ENCODE data around the gene ANO4. TPM values are rescaled to one million over a fixed set of nuclear protein-coding genes. Genes with fewer than 3 reads are reported as not detected.

Gene ANO4
- total RNA-seq = 0.24 TPM
- long read RNA-seq = 0 reads

- ATAC-seq (no peak), DNase-seq (ENCODE audit: missing footprints) (no peak)
- intact Hi-C loops (cut with DNase I) = no loop called here
Observed at GRCh38 chr12:100794441-100795173, at the start of gene ANO4. Gene ANO4 (plus strand): TSS chr12:100794776. CDS start chr12:100901786, 107,010 bp downstream.

- intact Hi-C loops (cut with DNase I) = no loop called here
- ATAC-seq (no peak), DNase-seq (ENCODE audit: missing footprints) (no peak)
Observed at GRCh38 chr12:100745378-100746071, 49.1 kb upstream of the ANO4 start.

GRCh38 chr12:100752841-100753240 lies 41.7 kb upstream of the ANO4 start:
- intact Hi-C loops (cut with DNase I) = no loop called here
- ATAC-seq = no peak
- no peak for DNase-seq (ENCODE audit: missing footprints)

- DNase-seq (ENCODE audit: missing footprints) (no peak), ATAC-seq (no peak)
- intact Hi-C loops (cut with DNase I) = no loop called here
Observed at GRCh38 chr12:100753837-100754236, 40.7 kb upstream of the ANO4 start.

- ATAC-seq (no peak), DNase-seq (ENCODE audit: missing footprints) (no peak)
- intact Hi-C loops (cut with DNase I) = no loop called here
Observed at GRCh38 chr12:100755186-100755585, 39.4 kb upstream of the ANO4 start.

DNA sequence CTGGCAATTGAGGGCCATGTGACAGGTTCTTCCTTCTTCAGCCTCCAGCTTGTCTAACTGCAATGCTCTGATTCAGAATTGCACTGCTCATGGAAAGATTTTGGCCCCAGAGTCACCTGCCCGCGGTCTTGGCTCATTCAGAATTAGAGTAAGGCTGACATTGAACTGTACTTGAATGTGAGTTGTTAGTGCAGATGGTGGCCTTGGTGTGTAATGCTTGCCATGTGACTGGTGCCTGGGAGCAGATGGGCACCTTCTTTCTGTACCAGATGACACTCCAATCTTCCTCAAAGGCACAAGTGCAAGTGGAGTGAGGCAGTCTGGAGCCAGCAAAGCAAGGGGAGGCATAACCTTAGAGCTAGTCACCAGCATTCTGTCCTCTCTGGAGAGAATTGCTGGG lies 36.5 kb upstream of the ANO4 start:
- DNase-seq (ENCODE audit: missing footprints) = no peak
- intact Hi-C loops (cut with DNase I) = no loop called here
- no peak for ATAC-seq

- no peak for ATAC-seq
- no peak for DNase-seq (ENCODE audit: missing footprints)
- intact Hi-C loops (cut with DNase I) = no loop called here
Observed at GRCh38 chr12:100767371-100767770, 27.2 kb upstream of the ANO4 start.

- intact Hi-C loops (cut with DNase I) = no loop called here
- no peak for DNase-seq (ENCODE audit: missing footprints)
- ATAC-seq = no peak
Observed at GRCh38 chr12:100767950-100768349, 26.6 kb upstream of the ANO4 start.

- DNase-seq (ENCODE audit: missing footprints) (no peak), ATAC-seq (no peak)
- intact Hi-C loops (cut with DNase I) = no loop called here
Observed at GRCh38 chr12:100778967-100779590, 15.5 kb upstream of the ANO4 start.

GRCh38 chr12:100789146-100789545 lies 5.4 kb upstream of the ANO4 start:
- ATAC-seq = no peak
- no peak for DNase-seq (ENCODE audit: missing footprints)
- intact Hi-C loops (cut with DNase I) = no loop called here

- no peak for ATAC-seq
- intact Hi-C loops (cut with DNase I) = no loop called here
- DNase-seq (ENCODE audit: missing footprints) = no peak
Observed at GRCh38 chr12:100789975-100790374, 4.6 kb upstream of the ANO4 start.

- intact Hi-C loops (cut with DNase I) = no loop called here
- no peak for DNase-seq (ENCODE audit: missing footprints)
- no peak for ATAC-seq
Observed at GRCh38 chr12:100790552-100790951, 4.0 kb upstream of the ANO4 start.

- ATAC-seq (no peak), DNase-seq (ENCODE audit: missing footprints) (no peak)
- intact Hi-C loops (cut with DNase I) = no loop called here
Observed at GRCh38 chr12:100793182-100793581, 1.4 kb upstream of the ANO4 start.

- no peak for DNase-seq (ENCODE audit: missing footprints)
- intact Hi-C loops (cut with DNase I) = no loop called here
- no peak for ATAC-seq
Observed at GRCh38 chr12:100795174-100795799, 711 bp downstream of the ANO4 start.

- no peak for ATAC-seq
- intact Hi-C loops (cut with DNase I) = no loop called here
Observed at GRCh38 chr12:100795800-100796179, 1.2 kb downstream of the ANO4 start.

DNA sequence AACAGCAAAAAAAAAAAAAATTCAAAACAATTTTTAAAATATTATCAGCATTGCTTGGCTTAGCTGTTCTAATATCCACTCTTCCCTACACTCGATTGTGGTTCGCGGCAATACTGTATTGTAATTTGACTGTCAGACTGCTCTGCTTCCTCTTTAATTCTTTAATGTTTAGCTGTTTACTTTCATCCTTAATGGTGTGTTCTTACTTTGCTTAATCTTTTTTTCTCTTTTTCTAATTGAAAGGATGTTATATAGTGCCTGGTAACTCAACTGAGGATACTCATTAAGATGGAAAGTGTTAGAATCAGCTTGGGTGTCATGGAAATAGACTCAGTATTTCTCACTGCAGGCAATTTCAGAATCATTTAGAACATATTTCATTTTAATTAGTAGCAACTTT lies 2.0 kb downstream of the ANO4 start:
- intact Hi-C loops (cut with DNase I) = no loop called here
- DNase-seq (ENCODE audit: missing footprints) = no peak
- no peak for ATAC-seq

More at GRCh38 chr12:100795800-100796179, 1.2 kb downstream of the ANO4 start:
- no peak for DNase-seq (ENCODE audit: missing footprints)

GRCh38 chr12:100797246-100797645 lies 2.7 kb downstream of the ANO4 start:
- ATAC-seq = no peak

DNA sequence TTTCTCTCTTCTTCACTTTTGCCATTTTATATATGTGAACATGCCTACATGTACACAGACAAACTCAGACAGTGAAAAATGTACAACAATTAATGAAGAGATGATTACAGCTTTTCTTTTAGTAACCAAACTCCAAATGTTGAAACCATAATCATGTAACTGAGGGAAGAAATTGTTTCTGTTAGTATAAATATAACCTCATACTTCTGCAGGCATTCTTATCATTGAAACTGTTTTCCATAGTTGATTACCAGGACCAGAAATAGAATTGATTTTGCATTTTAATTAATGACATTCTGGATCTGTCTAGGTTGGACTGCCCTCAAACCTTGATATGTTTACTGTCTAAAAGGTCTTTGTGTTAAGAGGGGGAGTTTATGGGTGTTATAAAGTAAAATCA lies 3.2 kb downstream of the ANO4 start:
- no peak for DNase-seq (ENCODE audit: missing footprints)
- intact Hi-C loops (cut with DNase I) = no loop called here
- no peak for ATAC-seq

More at GRCh38 chr12:100797246-100797645, 2.7 kb downstream of the ANO4 start:
- intact Hi-C loops (cut with DNase I) = no loop called here
- DNase-seq (ENCODE audit: missing footprints) = no peak

GRCh38 chr12:100798286-100799160 lies 3.9 kb downstream of the ANO4 start:
- intact Hi-C loops (cut with DNase I) = no loop called here
- no peak for ATAC-seq
- DNase-seq (ENCODE audit: missing footprints) = no peak

All from Right ventricle myocardium inferior (tissue), 1 donor.